Measurements from ENCODE around the gene ORM1.

Gene ORM1

DNA sequence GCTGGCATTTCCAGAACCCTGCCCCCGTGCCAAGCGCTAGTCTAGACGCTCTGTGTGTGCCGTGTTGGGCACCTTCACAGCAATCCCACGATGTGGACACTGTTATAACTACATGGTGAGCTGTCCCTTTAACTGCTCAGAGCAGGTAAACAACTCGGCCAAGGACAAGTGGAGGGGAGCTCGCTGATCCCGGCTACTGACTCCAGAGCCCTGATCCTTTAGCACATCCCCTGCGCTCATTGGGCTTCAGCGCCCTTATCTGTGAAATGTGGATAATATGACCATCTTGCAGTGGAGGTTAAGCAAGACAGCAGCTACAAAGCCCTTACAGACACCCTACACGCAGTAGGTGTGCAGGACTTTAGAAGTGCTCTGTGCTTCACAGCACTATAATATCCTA is 23.2 kb downstream of the ORM1 start:
- DNase-seq = no peak

- DNase-seq = no peak
These were observed 24.8 kb downstream of the ORM1 start for GRCh38 chr9:114347675-114348074.

- DNase-seq = no peak
These were observed 25.5 kb downstream of the ORM1 start for GRCh38 chr9:114348261-114348905.

GRCh38 chr9:114348906-114349482 is 26.1 kb downstream of the ORM1 start:
- no peak for DNase-seq

GRCh38 chr9:114349713-114350480 is 27.0 kb downstream of the ORM1 start:
- DNase-seq = no peak

DNA sequence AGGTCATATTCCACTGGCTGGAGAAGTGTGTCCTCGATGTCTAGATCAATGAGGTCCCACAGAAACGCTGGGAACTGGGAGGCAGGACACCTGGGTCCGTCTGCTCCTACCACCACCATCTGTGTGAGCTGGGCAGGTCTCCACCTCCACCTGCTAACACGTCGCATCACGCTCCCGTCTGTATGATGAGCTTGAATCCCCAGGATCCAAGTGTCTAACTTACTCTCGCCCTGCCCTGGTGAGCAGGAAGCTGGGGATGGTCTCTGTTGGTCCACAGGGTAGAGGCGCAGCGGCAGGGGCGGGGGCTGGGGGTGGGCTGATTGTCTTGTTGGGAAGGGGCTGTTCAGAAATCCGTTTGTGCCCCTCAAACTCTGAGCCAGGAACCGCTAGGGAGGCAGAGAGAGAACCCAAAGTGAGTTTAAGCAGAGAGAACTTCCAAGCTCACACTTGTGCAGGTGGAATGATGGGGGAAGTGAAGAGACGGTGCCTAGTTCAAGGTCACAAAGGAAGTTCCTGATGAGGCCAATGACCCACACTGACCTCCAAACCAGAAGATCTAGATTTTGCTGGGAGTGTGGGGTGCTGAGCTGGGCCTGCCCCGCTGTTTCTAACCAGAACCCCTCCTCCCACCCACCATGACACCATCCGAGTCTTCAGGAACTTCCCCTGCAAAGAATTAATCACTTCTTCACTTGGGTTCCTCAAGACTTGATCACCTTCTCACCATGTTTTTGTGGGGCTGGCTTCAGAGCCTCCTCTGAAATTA is 27.9 kb downstream of the ORM1 start:
- DNase-seq = no peak

DNA sequence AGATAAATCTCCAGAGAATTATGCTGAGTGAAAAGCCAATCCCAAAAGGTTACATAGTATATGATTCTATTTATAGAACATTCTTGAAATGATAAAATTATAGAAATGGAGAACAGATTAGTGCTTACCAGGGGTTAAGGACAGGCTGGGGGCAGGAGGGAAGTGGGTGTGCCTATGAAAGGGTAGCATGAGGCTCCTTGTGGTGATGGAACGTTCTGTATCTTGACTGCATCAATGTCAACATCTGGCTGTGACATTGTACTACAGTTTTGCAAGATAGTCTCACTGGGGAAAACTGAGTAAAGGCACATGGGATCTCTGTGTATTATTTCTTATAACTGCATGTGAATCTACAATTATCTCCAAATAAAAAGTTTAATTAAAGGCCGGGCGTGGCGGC is 29.0 kb downstream of the ORM1 start:
- DNase-seq = no peak

GRCh38 chr9:114355821-114356220 is 32.9 kb downstream of the ORM1 start:
- no peak for DNase-seq

GRCh38 chr9:114356792-114357191 is 33.9 kb downstream of the ORM1 start:
- DNase-seq = no peak

DNA sequence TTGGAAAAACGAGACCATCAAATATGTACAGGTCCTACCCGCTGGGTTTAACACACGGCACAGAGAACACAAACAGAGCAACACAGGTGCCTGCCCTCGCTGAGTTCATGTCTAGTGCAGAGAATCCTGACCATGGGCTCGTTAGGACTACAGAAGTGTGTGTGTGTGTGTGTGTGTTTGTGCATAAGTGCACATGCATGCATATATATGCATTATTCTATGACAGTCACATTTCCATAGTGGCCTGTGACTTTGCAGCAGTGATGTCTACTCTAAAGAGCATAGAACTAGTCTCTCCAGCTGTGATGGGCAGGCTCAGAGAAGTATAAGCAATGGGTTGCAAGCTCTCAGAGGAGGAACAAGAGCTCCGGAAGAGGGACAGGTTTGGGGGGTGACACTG is 34.5 kb downstream of the ORM1 start:
- DNase-seq = no peak

GRCh38 chr9:114357911-114358328 is 35.0 kb downstream of the ORM1 start:
- no peak for DNase-seq

- no peak for DNase-seq
These were observed 36.9 kb downstream of the ORM1 start for GRCh38 chr9:114359801-114360200.

- DNase-seq = no peak
These were observed 38.6 kb downstream of the ORM1 start for GRCh38 chr9:114361542-114361941.

DNA sequence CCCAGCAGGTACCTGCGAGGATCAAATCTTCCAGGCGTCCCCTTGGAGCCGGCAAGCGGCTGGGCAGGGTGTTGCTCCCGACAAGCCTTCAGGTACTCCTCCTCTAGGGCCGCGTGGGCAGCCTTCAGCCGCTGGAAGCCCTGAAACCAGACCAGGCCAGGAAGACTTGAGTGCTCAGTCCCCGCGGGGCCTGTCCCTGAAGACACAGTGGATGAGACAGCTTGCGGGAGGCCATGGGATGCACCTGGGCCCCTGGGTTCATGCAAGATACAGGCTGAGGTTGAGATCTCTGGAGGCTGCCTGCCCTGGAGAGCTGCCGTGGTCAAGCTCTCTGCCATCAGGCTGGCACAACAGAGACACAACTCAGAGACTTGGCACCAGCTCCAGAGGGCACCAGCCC is 39.5 kb downstream of the ORM1 start:
- DNase-seq = no peak

DNA sequence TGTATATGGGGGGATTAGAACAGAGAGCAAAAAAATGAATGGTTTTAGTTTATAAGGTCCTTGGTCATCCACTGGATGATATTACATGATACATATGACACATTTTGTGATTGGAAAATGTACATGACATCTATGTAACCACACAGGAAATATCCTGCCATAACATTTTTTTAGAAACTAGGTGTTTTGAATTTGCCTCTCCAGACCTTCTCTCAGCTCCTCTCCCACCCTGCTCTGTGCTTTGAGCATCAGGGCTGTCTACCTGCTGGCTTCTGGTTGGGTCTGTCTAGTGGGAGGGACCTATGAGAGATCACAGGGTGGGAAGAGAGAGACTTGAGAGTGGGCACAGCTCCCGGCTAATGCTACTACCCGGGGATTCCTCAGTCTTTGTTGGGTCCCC is 40.5 kb downstream of the ORM1 start:
- no peak for DNase-seq

GRCh38 chr9:114364134-114365041 is 41.5 kb downstream of the ORM1 start:
- no peak for DNase-seq

- DNase-seq = no peak
These were observed 42.3 kb downstream of the ORM1 start for GRCh38 chr9:114365194-114365593.

- no peak for DNase-seq
These were observed 43.6 kb downstream of the ORM1 start for GRCh38 chr9:114366334-114367128.

GRCh38 chr9:114367366-114367765 is 44.5 kb downstream of the ORM1 start:
- no peak for DNase-seq

GRCh38 chr9:114367772-114368569 is 45.1 kb downstream of the ORM1 start:
- DNase-seq = no peak
